Adrenal gland (tissue), 12 donors: Measurements from ENCODE around the gene MESP2. TPM values are rescaled to one million over a fixed set of nuclear protein-coding genes. Genes with fewer than 3 reads are reported as not detected.

ENCODE experiments used
- DNase-seq, 7 donors: peaks; one replicate each; pipeline ENCODE4 v3.0.0-alpha.2; 2019 to 2020
- H3K27ac ChIP-seq, 5 donors: fragments of 200-600 bp; sonication (generic) in 4 of 5; 1 replicate in 3 of 5; 2 replicates in 2 of 5; pipeline versions ENCODE4 v1.5.1 to v1.8.0; 2016 to 2020; ENCODE audit warnings: mild to moderate bottlenecking in 1 of 5
- H3K27me3 ChIP-seq: fragments of 200-600 bp; 2 replicates; pipeline ENCODE4 v1.8.0; 2021
- H3K36me3 ChIP-seq, 2 donors: fragments of 200-600 bp; replicated peaks in 1 of 2; 1 replicate in 1 of 2; 2 replicates in 1 of 2; pipeline versions ENCODE4 v1.5.1 to v1.8.0; 2018 to 2022
- H3K4me1 ChIP-seq, 2 donors: fragments of 200-600 bp; replicated peaks in 1 of 2; 1 replicate in 1 of 2; 2 replicates in 1 of 2; pipeline versions ENCODE4 v1.5.1 to v1.8.0; 2018 to 2021
- H3K4me3 ChIP-seq, 4 donors: fragments of 200-600 bp; sonication (generic) in 3 of 4; one replicate each; pipeline ENCODE4 v1.5.1; 2016 to 2018
- H3K9me3 ChIP-seq, 3 donors: fragments of 200-600 bp; sonication (generic) in 1 of 3; replicated peaks in 1 of 3; 1 replicate in 2 of 3; 2 replicates in 1 of 3; pipeline versions ENCODE4 v1.5.1 to v1.8.0; 2016 to 2021
- CTCF ChIP-seq, 6 experiments: fragments of 450-650 bp in 4 of 6; fragments of 200-600 bp in 2 of 6; sonication (generic) in 1 of 6; IDR thresholded peaks; 1 replicate in 5 of 6; 2 replicates in 1 of 6; pipeline versions ENCODE4 v1.5.1 to v1.8.0; 2016 to 2021; ENCODE audit warnings: antibody characterized with exemption in 6 of 6, mild to moderate bottlenecking in 2 of 6, moderate library complexity in 1 of 6
- POLR2A ChIP-seq, 2 donors: fragments of 450-650 bp; IDR thresholded peaks; one replicate each; pipeline ENCODE4 v1.6.1; 2017; ENCODE audit warnings: antibody characterized with exemption in 2 of 2, mild to moderate bottlenecking in 2 of 2, moderate library complexity in 1 of 2
- WGBS, 4 donors: extraction: QIAGEN DNeasy Blood & Tissue Kit in 2 of 4; methylation state at CpG; one replicate each; pipeline versions ENCODE4 v1.1.5 to v1.1.7; 2013 to 2017; 5-methylcytosine and 5-hydroxymethylcytosine counted together
- intact Hi-C, 2 donors: fragments of 100-400 bp; cut with DNase I; formaldehyde crosslinking; loops; one replicate each; pipeline versions ENCODE4 v1.14.1 to v1.15.0; 2022 to 2023
- polyA plus RNA-seq, 3 donors: library from polyadenylated mRNA; stranded (reverse); fragments of 200-250 nt in 2 of 3; fragments of 350-450 nt in 1 of 3; fragmentation: Illumina TruSeq in 1 of 3; extraction: RNeasy Lipid Tissue Mini Kit (QIAGEN cat#74804) in 1 of 3; gene quantifications; one replicate each; pipeline ENCODE4 v1.2.3, GENCODE V29; 2013 to 2014
- total RNA-seq, 9 donors: library from RNA; depleted of rRNA in 4 of 9; stranded (reverse); fragments of >200 nt in 4 of 9; fragments of 120-200 nt in 1 of 9; fragmentation: NEBNext Ultra II Directional in 1 of 9; extraction: Animal tissue kit (Norgen Biotek cat#: 25700) in 1 of 9; gene quantifications; one replicate each; pipeline versions ENCODE4 v1.1.0 to v1.2.4, GENCODE V29; 2013 to 2023
- donor health status: healthy with polysubstance abuse.
- donor health status: Bipolar disorder and iron deficiency.
- donor health status: DM: yes; HTN: yes; CAD: no.
- donor health status: DM: no; HTN: no; CAD: no.
- donor health status: DM: no; HTN: no; CAD: no.
- donor health status: DM: yes; HTN: yes; CAD: no.

The MESP2 gene
- total and polyA plus RNA-seq, 12 donors = 0.34 to 1.7 (median 0.55) TPM; not detected in 3

GRCh38 chr15:89759835-89760234 is 16.3 kb upstream of the MESP2 start:
- intact Hi-C loops = loop anchor here (2.0 to 5.0 kb wide), 3 partner anchors 115 to 327 kb away; no protein-coding TSS in a partner anchor
- Histone ChIP-seq H3K36me3 (no peaks in the 10 kb centered on the region), H3K4me1 (no peaks in the 10 kb centered on the region), H3K27me3 (no peaks in the 10 kb centered on the region), H3K4me3 (no peak overlapping the region), H3K9me3 (no peaks in the 10 kb centered on the region), H3K27ac (no peak overlapping the region)
- TF ChIP-seq POLR2A (IDR thresholded peaks at IDR 0.05) (no peak), CTCF (IDR thresholded peaks at IDR 0.05) (no peak)
- WGBS, 4 donors = 77 to 96% (median 84%) methylated on average over 3 of the region's 3 CpGs
- no peak for DNase-seq

- Histone ChIP-seq H3K36me3 (no peaks in the 10 kb centered on the region), H3K27me3 (no peaks in the 10 kb centered on the region), H3K4me1 (no peaks in the 10 kb centered on the region), H3K9me3 (no peaks in the 10 kb centered on the region), H3K4me3 (no peak overlapping the region), H3K27ac (no peak overlapping the region)
- 33 to 52% (median 38%) methylated on average over 11 to 16 of the region's 16 CpGs for WGBS, 4 donors
- intact Hi-C loops = loop anchor here (2.0 to 5.0 kb wide), 2 partner anchors 114 to 117 kb away; no protein-coding TSS in a partner anchor
- TF ChIP-seq POLR2A (IDR thresholded peaks at IDR 0.05) (no peak), CTCF (IDR thresholded peaks at IDR 0.05) (peak; percentile 91 to 96 (median 94))
- peak; percentile 72 to 90 (median 81) for DNase-seq
Observed at GRCh38 chr15:89760303-89761008, 15.7 kb upstream of the MESP2 start.

GRCh38 chr15:89761009-89761831 is 14.9 kb upstream of the MESP2 start:
- Histone ChIP-seq H3K36me3 (no peaks in the 10 kb centered on the region), H3K9me3 (no peaks in the 10 kb centered on the region), H3K27me3 (no peaks in the 10 kb centered on the region), H3K27ac (no peak overlapping the region), H3K4me1 (no peaks in the 10 kb centered on the region), H3K4me3 (no peak overlapping the region)
- DNase-seq = no peak
- intact Hi-C loops = loop anchor here (2.0 to 5.0 kb wide), 2 partner anchors 114 to 116 kb away; no protein-coding TSS in a partner anchor
- 58 to 76% (median 70%) methylated on average over 16 to 18 of the region's 18 CpGs for WGBS, 4 donors
- no peak for TF ChIP-seq POLR2A (IDR thresholded peaks at IDR 0.05)
- TF ChIP-seq CTCF (IDR thresholded peaks at IDR 0.05) = peak in 1 of 6 experiments; percentile 17

GRCh38 chr15:89761929-89762328 is 14.2 kb upstream of the MESP2 start:
- no peaks in the 10 kb centered on the region for H3K4me1 ChIP-seq
- intact Hi-C loops = loop anchor here (2.0 to 5.0 kb wide), 2 partner anchors 113 to 115 kb away; no protein-coding TSS in a partner anchor
- H3K36me3 ChIP-seq = no peaks in the 10 kb centered on the region
- no peak overlapping the region for H3K4me3 ChIP-seq
- WGBS, 4 donors = 87 to 92% (median 88%) methylated on average over 5 of the region's 5 CpGs
- no peak for DNase-seq
- no peak overlapping the region for H3K27ac ChIP-seq
- TF ChIP-seq POLR2A (IDR thresholded peaks at IDR 0.05) = no peak
- no peak for TF ChIP-seq CTCF (IDR thresholded peaks at IDR 0.05)
- H3K27me3 ChIP-seq = no peaks in the 10 kb centered on the region
- no peaks in the 10 kb centered on the region for H3K9me3 ChIP-seq
